CD4-positive, alpha-beta T cell treated with Interleukin-10 for 1 hour (primary cell): ENCODE measurements around the gene ZNF689.
A peak's percentile ranks its signal among the peaks of the same experiment; 100 is the strongest.
"Not testable (repeated sequence)": the region's sequence is repeated elsewhere in the genome, so short reads cannot be mapped to it uniquely, and the experiment has no call there.

Experiments used
- DNase-seq: peaks from one replicate; pipeline ENCODE4 v3.0.0-alpha.2; 2020

Gene ZNF689

DNA sequence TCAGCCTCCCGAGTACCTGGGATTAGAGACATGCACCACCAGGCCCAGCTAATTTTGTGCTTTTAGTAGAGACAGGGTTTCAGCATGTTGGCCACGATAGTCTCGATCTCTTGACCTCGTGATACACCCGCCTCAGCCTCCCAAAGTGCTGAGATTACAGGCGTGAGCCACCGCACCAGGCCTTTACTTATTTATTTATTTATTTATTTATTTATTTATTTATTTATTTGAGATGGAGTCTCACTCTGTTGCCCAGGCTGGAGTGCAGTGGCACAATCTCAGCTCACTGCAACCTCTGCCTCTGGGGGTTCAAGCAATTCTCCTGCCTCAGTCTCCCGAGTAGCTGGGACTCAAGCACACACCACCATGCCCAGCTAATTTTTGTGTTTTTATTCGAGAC is 19.3 kb downstream of the ZNF689 start:
- not testable (repeated sequence) for DNase-seq

DNA sequence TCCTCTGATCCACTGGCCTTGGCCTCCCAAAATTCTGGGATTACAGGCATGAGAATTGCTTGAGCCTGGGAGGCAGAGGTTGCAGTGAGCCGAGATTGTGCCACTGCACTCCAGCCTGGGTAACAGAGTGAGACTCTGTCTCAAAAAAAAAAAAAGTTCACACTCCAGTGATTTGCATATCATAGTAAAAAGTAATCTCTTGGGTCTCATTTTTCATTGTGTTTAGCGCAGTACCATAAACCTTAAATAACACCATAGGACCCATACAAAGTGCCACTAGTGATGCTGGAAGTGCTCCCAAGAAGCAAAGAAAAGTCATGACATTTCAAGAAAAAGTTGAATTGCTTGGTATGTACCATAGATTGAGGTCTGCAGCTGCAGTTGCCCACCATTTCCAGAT is 20.6 kb downstream of the ZNF689 start:
- DNase-seq = not testable (repeated sequence)

- no peak for DNase-seq
These were observed 21.5 kb downstream of the ZNF689 start for GRCh38 chr16:30588651-30589050.

DNA sequence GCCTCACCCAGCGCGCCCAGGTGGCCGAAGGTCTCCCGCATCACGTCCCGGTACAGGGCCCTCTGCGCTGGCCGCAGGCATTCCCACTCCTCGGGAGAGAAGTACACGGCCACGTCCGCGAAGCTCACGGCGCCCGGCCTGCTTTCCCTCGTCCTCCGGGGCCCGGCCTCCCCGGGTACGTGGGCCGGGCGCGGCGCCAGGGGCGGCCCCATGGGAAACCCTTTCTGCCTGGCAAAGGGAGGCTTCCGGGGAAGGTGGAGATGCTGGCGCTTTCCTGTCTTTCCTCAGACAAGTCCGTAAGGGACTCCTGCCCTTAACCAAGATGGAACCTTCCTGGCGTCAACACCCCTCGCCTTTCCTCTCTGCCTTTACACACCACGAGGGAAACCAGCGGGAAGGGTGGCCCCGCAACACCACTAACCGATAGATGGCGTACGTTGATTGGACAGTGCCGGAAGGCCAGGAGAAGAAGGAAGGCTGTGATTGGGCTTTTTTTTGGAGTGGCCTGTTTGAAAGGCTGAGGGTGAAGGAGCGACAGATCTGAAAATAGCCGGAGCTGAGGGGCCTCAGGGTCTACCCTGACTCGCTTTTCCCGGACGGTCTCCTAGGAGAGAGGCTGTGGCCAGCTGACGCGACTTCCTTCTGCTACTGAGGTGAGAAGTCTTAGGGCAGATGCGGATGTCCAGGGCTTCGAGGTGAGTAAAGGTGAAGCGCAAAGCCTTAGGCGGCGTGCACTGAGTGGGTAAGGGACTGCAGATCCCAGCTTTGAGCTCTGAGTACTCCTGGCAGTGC is 24.6 kb downstream of the ZNF689 start, which contains the start of gene ZNF785:
ZNF785 (minus strand) TSS at position 298 of the 792 bp plus-strand sequence; CDS start at position 212, 86 bp downstream.
- peak; percentile 97 for DNase-seq

DNA sequence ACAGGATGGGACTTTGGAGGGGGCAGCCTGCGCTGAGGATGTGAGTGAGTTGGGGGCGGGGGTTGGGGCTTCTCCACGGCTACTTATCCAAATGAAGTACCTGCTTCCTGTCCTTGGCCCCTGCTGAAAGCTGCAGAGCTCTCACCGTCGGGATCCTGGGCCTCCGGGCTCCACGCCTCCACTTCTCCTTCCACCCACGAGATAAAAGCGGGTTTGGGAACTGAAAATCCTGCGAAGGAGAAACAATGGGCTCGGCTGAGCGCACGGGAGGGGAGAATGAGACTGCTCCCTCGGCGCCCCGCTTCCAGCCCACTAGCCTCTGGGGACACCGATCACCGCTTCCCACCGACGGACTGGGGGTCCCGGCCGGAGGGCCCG is 25.2 kb downstream of the ZNF689 start:
- DNase-seq = no peak

- DNase-seq = no peak
These were observed 27.4 kb downstream of the ZNF689 start for GRCh38 chr16:30582611-30583340.

GRCh38 chr16:30581457-30581856 is 28.7 kb downstream of the ZNF689 start:
- DNase-seq = no peak

GRCh38 chr16:30574678-30575077 is 35.5 kb downstream of the ZNF689 start:
- DNase-seq = no peak

DNA sequence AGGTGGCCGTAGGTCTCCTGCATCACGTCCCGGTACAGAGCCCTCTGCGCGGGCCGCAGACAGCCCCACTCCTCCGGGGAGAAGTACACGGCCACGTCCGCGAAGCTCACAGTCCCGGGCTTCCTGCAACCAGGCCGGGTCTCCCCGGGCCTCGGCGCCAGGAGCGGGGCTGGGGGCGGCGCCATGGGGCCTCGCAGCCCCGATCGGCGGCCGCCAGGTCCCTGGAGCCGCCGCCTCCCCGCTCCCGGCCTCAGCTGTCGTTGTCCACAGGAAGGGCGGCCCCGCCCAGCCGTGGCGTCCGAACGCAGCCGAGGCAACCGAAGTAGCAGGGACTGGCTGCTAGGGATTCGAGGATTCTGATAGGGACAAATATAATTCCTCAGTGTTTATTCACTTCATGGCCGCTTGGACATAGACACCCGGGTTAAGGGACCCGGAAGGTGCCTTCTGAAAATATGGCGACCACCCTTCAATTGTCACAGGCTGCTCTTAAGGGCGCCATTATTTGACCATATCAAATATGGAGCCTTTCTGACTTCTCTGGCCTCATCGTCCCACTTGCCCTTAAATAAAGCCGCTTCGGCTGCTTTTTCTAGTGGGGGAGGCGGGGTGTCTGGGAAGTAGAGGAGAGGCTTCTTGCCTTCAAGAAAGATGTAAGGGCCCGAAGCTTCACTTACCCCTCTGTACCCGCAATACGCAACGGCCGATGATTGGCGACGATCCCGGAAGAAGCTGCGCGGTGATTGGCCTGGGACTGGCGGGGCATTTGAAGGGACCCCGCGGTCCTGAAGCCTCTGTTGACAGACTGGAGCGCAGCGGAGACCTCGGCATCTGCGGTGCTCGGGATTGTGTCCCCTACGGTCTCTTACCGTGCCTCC is 38.5 kb downstream of the ZNF689 start, which contains the start of gene ZNF688:
ZNF688 (minus strand) TSS at position 270 of the 878 bp plus-strand sequence; CDS start at position 185, 85 bp downstream.
- peak; percentile 99 for DNase-seq

DNA sequence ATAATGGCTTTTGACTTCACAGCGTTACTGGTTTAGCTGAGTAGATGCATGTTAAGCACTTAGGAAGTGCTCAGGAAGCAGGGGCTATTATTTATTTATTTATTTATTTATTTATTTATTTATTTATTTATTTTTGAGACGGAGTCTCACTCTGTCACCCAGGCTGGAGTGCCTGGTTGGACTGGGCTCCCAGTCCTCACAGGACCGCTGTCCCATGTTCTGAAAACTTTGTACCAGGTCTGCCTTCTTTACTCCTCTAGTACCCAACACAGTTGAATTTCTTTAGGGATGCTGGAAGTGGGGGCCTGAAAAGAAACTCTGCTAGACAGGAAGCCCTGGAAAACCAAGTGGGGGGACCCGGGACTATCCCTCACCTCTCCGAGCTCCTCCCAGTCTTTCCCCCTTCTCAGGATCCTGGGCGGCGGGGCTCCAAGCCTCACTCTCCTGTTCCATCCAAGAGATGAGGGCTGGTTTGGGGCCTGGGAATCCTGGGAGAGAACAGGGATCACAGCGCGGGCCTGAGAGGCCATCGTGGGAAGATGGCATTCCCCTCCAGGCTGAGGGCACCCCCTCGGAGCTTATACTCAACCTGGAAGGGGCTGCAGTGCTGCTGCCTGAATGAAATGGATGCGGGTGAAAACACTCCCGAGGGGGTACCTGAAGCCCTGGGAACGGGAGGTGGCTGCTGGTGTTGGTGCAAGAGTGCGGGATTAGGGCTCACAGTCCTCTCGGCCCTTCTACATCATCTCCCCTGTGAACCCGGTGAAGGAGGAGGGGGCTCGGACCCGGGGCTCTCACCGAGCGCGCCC is 39.3 kb downstream of the ZNF689 start:
- DNase-seq = no peak

- DNase-seq = no peak
These were observed 40.2 kb downstream of the ZNF689 start for GRCh38 chr16:30569746-30570635.

DNA sequence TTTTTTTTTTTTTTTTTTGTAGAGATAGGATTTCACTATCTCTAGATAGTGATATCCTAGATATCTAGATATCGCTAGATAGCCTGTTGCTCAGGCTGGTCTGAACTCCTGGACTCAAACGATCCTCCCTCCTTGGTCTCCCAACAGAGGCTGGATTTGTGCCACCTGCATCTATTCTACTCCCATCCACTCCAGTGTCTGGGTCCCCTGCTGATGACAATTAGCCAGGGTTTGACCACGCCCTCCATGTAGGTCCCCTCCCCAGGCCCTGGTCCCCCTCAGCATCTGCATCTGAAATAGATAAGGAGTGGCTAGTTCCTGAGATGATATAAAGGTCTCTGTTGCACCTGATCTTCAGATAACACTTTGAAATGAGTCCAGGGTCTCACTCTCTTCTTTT is 40.9 kb downstream of the ZNF689 start:
- no peak for DNase-seq

DNA sequence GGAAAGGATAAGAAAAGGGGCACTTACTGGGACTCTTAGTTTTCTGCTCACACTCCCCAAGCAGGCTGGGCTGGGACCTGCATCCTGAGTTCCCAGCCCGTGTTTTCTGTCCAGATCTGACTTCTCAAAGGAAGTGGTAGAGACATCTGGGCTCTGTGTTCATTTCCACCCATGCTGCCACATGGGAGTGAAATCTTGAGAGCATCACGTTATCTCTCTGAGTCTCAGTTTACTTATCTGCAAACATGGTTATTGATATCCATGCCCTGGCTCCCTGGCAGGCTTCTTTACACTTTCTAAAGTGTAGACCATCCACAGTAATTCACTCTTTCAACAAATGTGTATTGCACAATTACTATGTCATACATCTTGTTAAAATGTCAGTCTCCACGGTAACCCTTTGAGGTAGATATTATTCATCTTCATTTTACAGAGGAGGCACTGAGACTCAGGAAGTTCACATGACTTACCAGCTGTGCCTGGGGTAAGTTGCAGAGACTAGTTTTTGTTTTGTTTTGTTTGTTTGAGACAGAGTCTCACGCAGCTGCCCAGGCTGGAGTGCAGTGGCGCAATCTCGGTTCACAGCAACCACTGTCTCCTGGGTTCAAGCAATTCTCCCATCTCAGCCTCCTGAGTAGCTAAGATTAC is 42.1 kb downstream of the ZNF689 start:
- peak; percentile 78 for DNase-seq

DNA sequence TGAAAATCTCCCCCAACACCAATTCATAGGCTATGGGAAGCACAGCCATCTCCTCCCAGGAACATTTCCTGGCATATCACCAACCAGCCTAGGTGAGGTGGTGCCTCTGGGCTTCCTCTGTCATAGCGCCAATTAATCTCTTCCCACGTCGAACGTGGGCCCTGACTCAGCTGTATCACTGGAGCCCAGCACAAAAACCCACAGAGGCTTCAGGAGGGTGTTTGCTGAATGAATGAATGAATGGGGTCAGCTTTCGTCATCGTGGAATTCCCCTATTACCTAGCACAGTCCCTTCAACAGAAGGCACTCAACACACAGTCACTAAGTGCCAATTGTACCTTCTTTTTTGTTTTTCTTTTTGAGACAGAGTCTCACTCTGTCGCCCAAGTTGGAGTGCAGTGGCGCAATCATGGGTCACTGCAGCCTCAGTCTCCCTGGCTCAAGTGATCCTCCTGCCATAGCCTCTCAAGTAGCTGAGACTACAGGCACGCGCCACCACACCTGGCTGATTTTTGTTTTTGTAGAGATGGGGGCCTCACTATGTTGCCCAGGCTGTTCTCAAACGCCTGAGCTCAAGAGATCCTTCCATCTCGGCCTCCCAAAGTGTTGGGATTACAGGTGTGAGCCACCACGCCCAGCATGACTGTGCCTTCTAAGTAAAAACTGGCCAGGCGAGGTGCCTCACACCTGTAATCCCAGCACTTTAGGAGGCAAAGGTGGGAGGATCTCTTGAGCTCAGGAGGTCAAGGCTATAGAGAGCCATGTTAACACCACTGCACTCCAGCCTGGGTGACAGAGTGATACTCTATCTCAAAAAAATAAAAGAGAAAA is 42.8 kb downstream of the ZNF689 start:
- DNase-seq = peak; percentile 68

DNA sequence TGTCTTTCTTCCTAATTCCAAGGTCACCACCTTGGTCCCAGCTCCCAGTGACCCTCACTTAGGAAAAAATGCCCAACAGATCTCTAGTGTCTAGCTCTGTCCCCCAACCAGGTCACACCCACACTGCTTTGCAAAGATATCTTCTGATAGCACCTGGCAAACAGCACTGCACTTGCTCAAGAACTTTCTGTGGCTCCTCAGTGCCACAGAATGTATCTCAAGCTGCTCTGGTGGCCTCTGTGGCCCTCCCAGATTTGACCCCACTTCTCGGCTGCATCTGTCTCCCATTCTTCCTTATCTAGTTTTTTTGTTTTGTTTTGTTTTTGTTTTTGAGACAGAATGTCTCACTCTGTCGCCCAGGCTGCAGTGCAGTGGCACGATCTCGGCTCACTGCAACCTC is 43.7 kb downstream of the ZNF689 start:
- DNase-seq = no peak

DNA sequence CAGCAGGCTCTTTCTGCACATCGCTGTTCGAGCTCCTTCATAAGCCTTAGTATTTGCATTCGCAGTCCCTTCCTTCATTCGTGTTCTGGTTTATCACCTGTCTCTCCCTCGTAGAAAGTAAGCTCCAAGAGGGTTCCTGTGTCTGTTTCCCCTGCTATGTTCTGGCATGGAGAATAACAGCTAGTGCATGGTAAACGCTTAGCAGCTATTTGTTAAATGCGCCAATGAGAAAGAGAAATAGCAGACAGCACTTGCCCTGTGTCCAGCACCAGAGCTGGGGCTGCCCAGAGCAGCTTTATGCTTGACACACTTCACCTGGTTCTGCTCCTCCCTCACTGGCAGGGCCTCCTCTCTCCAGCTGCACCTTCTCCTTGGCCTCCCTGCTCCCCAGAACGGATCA is 44.2 kb downstream of the ZNF689 start:
- DNase-seq = no peak

DNA sequence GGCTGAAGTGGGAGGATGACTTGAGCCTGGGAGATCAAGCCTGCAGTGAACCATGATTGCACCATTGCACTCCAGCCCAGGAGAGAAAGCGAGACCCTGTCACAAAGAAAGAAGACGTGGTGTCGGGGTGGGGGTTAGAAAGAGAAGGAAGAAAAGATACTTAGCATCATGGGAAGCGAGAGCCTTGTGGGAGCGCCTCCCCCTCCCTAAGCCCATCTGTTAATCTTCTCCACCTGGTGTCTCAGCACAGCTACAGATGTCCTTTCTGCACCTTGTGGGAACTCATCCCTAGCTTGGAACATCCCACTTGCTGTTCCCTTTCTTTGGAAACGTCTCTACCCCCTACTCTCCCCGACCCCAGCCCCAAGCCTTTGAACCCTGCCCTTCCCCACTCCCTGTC is 44.7 kb downstream of the ZNF689 start:
- no peak for DNase-seq

GRCh38 chr16:30562021-30562420 is 48.2 kb downstream of the ZNF689 start:
- DNase-seq = no peak

DNA sequence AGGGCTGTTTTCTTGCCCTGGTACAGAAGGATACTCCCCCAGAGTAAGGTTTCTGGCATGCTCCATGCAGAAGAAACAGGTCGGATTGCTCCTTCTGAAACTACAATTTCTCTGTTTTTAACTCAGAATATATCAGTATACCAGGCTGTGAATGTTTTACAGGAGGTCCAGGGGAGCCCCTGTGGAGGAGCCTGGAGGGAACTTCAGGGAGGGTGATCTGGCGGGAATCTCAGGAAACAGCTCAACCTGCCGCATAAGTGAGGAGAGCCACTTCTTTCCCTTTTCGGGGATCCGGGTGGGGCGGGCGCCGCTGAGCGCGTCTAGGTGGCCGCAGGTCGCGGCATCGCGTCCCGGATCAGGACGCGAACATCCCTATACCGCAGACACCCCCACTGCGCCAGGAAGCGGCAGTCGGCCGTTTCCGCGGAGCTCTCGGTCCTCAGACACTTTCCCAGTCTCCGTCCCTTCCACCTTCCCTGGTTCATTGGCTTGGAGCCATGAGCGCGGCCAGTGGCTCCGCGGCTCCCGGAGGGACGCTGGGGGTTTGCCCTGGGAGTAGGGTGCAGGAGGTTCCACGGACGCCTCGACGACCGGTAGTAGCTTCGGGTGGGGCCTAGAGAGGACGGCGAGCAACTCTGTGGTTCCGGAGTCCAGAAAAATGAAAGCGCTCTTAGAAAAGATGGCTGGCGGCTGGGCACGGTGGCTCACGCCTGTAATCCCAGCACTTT is 48.9 kb downstream of the ZNF689 start:
- DNase-seq = peak; percentile 37
